GM13976 (cell line): ENCODE measurements around the gene TUT7.

Experiments
- DNase-seq: peaks from one replicate; pipeline ENCODE4 v3.0.0; 2012; ENCODE audit warnings: low spot score
- in situ Hi-C: fragments of 300-500 bp; cut with MboI; formaldehyde crosslinking; loops from one replicate; pipeline ENCODE4 v1.12.0; 2022; ENCODE audit warnings: low sequenced_read_pairs, mixed read lengths, inconsistent platforms; ENCODE audit not compliant: unreplicated experiment
- TF ChIP-seq, protein P1 (sequence below): IDR thresholded peaks from 2 replicates; pipeline ENCODE4 v1.5.1; 2012; ENCODE audit warnings: borderline replicate concordance, mild to moderate bottlenecking; ENCODE audit not compliant: insufficient read depth; ENCODE audit errors: extremely low read depth, missing control alignments, control extremely low read depth

TUT7 gene

GRCh38 chr9:86349271-86349670, 4.9 kb downstream of the TUT7 start:
- no peak for DNase-seq
- TF ChIP-seq, protein P1, sequence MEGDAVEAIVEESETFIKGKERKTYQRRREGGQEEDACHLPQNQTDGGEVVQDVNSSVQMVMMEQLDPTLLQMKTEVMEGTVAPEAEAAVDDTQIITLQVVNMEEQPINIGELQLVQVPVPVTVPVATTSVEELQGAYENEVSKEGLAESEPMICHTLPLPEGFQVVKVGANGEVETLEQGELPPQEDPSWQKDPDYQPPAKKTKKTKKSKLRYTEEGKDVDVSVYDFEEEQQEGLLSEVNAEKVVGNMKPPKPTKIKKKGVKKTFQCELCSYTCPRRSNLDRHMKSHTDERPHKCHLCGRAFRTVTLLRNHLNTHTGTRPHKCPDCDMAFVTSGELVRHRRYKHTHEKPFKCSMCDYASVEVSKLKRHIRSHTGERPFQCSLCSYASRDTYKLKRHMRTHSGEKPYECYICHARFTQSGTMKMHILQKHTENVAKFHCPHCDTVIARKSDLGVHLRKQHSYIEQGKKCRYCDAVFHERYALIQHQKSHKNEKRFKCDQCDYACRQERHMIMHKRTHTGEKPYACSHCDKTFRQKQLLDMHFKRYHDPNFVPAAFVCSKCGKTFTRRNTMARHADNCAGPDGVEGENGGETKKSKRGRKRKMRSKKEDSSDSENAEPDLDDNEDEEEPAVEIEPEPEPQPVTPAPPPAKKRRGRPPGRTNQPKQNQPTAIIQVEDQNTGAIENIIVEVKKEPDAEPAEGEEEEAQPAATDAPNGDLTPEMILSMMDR = no peak
- in situ Hi-C loops = no loop called here

DNA sequence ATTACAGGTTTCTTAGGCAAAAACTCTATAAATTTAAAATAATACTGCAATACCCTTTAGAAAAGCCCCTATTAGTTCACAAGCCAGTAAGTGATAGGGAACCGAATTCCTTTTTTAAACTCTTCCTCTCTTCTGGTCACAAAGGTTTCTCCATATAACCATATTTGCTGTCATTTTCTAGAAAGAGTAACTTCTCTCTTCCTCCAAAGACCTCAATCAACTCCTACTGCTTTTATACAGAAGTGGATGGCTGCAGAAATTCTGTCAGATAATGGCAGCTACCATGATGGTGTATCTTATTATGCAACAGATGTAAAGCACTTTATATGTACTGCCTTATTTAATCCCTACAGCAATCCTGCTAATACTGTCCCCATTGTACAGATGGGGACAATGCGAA, 6.2 kb downstream of the TUT7 start:
- in situ Hi-C loops = no loop called here
- TF ChIP-seq, protein P1 = no peak
- no peak for DNase-seq

DNA sequence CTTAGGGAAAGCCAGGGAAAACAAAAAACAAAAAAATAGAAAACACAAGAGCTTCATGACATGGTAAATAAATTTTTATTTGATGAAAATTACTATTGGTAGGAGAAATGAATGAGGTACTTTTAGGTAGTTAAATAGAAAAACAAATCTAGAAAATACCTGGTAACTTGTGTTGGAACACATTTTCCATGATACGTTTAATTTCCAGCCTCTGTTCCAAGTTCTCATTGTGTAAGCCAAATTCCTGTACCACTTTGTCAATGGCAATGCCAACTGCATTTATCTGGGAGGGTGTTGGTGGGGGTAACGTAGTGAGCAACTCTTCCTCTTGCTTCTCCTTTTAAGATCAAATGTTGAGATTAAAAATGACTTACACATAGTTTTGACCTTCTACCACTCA, 9.4 kb downstream of the TUT7 start:
- DNase-seq = no peak
- in situ Hi-C loops = no loop called here
- TF ChIP-seq, protein P1 = no peak

DNA sequence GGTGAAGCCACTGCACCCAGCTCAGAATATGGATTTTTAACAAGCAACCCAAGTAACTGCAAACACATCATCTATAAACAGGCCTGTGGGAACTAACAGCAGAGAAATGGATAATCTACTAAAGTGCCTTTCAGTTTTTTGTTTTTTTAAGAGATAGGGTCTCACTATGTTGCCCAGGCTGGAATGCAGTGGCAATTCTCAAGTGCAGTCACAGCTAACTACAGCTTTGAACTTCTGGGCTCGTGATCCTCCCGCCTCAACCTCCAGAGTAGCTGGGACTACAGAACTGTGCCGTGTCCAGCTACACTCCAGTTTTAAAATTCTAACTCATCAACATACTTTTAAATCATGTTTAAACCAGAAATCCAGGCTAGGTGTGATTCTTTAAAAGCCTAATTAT, 11.9 kb downstream of the TUT7 start:
- in situ Hi-C loops = no loop called here
- DNase-seq = no peak
- TF ChIP-seq, protein P1 = no peak

GRCh38 chr9:86341007-86341491, 13.2 kb downstream of the TUT7 start:
- in situ Hi-C loops = no loop called here
- TF ChIP-seq, protein P1 = no peak
- DNase-seq = no peak

DNA sequence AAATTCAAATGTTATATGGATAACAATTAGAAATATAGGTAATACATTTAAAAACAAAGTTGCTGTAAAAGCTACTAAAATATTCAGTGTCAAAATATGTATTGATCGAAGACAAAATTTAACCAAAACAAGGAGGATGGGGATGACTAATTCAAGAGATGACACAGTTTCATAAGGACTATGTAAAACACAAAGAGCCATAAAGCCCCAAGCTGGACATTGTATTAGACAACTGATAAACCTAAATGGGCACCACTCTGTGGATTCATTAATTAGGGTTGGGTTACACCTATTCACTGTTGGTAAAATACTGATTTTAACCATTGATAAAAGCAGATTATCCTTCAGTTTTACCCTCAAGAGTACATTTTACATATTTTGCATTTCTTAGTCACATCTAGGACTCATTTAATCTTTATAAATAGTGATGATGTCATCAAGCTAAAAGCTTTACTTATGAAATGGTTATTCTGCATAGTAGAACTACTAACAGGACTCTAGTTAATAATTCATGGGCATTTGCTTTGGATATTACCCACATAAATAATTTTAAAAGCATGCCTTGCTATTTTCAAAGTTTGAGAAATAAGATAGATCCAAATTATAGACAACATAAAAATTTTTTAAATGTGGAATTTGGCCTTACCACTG, 13.7 kb downstream of the TUT7 start:
- in situ Hi-C loops = no loop called here
- no peak for DNase-seq
- TF ChIP-seq, protein P1 = no peak
